Stimulated activated naive CD4-positive, alpha-beta T cell treated with Interleukin-2 at 50 U/mL for 16 hours (primary cell): Measurements from ENCODE around the gene ZNF326.
"Not testable (repeated sequence)": the region's sequence is repeated elsewhere in the genome, so short reads cannot be mapped to it uniquely, and the experiment has no call there.

Source experiments
- DNase-seq: peaks from one replicate; lab custom pipeline; 2025; lab: John Stamatoyannopoulos, UW

Gene ZNF326

GRCh38 chr1:89971600-89971999, 23.3 kb upstream of the ZNF326 start:
- DNase-seq, result no peak

- no peak for DNase-seq
Measured at GRCh38 chr1:89972024-89972423, 22.9 kb upstream of the ZNF326 start.

- DNase-seq, result no peak
Measured at GRCh38 chr1:89973471-89974127, 21.3 kb upstream of the ZNF326 start.

- no peak for DNase-seq
Measured at GRCh38 chr1:89974256-89974655, 20.7 kb upstream of the ZNF326 start.

GRCh38 chr1:89974696-89975470, 20.0 kb upstream of the ZNF326 start:
- no peak for DNase-seq

- DNase-seq, result no peak
Measured at GRCh38 chr1:89975540-89976125, 19.3 kb upstream of the ZNF326 start.

GRCh38 chr1:89978755-89979154, 16.2 kb upstream of the ZNF326 start:
- no peak for DNase-seq

- no peak for DNase-seq
Measured at GRCh38 chr1:89980605-89981004, 14.3 kb upstream of the ZNF326 start.

GRCh38 chr1:89982846-89983245, 12.1 kb upstream of the ZNF326 start:
- DNase-seq, result not testable (repeated sequence)

- not testable (repeated sequence) for DNase-seq
Measured at GRCh38 chr1:89984564-89985116, 10.3 kb upstream of the ZNF326 start.

GRCh38 chr1:89986020-89986419, 8.9 kb upstream of the ZNF326 start:
- DNase-seq, result no peak

- DNase-seq, result no peak
Measured at GRCh38 chr1:89987159-89987819, 7.6 kb upstream of the ZNF326 start.

GRCh38 chr1:89989099-89989498, 5.8 kb upstream of the ZNF326 start:
- DNase-seq, result no peak

GRCh38 chr1:89989799-89990198, 5.1 kb upstream of the ZNF326 start:
- no peak for DNase-seq

- DNase-seq, result no peak
Measured at GRCh38 chr1:89990976-89991831, 3.7 kb upstream of the ZNF326 start.

- DNase-seq, result no peak
Measured at GRCh38 chr1:89993541-89993940, 1.4 kb upstream of the ZNF326 start.

GRCh38 chr1:89994231-89994804, 592 bp upstream of the ZNF326 start:
- DNase-seq, result no peak

- no peak for DNase-seq
Measured at GRCh38 chr1:89995598-89996449, 914 bp downstream of the ZNF326 start.

- DNase-seq, result no peak
Measured at GRCh38 chr1:89996450-89997110, 1.7 kb downstream of the ZNF326 start.

- not testable (repeated sequence) for DNase-seq
Measured at GRCh38 chr1:89997152-89997551, 2.2 kb downstream of the ZNF326 start.
